ENCODE measurements around the gene UBASH3B.

DNA sequence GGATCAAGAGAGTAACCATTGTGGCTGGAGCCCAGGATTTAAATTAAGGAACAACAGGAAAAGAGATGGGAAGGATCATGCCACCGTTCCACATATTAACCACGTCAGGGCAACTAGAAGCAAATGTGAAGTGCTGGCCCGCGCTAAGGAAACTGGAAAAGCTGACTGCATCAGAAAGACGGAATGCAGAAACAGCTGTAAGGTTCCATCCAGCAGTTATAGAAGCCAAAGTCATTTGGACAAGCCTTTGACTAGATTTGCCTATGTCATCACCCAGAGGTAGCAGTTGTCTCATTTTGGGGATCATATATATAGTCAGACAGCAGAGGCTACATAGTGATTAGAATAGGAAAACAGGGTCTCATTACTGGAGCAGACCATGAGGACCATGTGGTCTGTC lies 139.8 kb downstream of the UBASH3B start:
- TF ChIP-seq TCF12 (IDR thresholded peaks at IDR 0.05; ENCODE audit: low read depth) (no peak), CEBPB (IDR thresholded peaks at IDR 0.05) (no peak), TAF1 (IDR thresholded peaks at IDR 0.05; ENCODE audit: low read depth) (no peak), NFIC (IDR thresholded peaks at IDR 0.05) (no peak), EGR1 (IDR thresholded peaks at IDR 0.05) (no peak), YY1 (IDR thresholded peaks at IDR 0.05; ENCODE audit: low read depth) (no peak), EP300 (IDR thresholded peaks at IDR 0.05; ENCODE audit: borderline replicate concordance) (no peak), CREB1 (IDR thresholded peaks at IDR 0.05; ENCODE audit: low read depth) (no peak), RAD21 (IDR thresholded peaks at IDR 0.05; ENCODE audit: low read depth) (no peak), ZBTB7A (IDR thresholded peaks at IDR 0.05; ENCODE audit: low read depth) (no peak)
- TF ChIP-seq, protein P1, sequence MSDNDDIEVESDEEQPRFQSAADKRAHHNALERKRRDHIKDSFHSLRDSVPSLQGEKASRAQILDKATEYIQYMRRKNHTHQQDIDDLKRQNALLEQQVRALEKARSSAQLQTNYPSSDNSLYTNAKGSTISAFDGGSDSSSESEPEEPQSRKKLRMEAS (IDR thresholded peaks at IDR 0.05): no peak
- TF ChIP-seq, protein P2, sequence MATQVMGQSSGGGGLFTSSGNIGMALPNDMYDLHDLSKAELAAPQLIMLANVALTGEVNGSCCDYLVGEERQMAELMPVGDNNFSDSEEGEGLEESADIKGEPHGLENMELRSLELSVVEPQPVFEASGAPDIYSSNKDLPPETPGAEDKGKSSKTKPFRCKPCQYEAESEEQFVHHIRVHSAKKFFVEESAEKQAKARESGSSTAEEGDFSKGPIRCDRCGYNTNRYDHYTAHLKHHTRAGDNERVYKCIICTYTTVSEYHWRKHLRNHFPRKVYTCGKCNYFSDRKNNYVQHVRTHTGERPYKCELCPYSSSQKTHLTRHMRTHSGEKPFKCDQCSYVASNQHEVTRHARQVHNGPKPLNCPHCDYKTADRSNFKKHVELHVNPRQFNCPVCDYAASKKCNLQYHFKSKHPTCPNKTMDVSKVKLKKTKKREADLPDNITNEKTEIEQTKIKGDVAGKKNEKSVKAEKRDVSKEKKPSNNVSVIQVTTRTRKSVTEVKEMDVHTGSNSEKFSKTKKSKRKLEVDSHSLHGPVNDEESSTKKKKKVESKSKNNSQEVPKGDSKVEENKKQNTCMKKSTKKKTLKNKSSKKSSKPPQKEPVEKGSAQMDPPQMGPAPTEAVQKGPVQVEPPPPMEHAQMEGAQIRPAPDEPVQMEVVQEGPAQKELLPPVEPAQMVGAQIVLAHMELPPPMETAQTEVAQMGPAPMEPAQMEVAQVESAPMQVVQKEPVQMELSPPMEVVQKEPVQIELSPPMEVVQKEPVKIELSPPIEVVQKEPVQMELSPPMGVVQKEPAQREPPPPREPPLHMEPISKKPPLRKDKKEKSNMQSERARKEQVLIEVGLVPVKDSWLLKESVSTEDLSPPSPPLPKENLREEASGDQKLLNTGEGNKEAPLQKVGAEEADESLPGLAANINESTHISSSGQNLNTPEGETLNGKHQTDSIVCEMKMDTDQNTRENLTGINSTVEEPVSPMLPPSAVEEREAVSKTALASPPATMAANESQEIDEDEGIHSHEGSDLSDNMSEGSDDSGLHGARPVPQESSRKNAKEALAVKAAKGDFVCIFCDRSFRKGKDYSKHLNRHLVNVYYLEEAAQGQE (IDR thresholded peaks at IDR 0.05; ENCODE audit: low read depth): no peak
